ENCODE results near the gene H2BK1.

Gene H2BK1

DNA sequence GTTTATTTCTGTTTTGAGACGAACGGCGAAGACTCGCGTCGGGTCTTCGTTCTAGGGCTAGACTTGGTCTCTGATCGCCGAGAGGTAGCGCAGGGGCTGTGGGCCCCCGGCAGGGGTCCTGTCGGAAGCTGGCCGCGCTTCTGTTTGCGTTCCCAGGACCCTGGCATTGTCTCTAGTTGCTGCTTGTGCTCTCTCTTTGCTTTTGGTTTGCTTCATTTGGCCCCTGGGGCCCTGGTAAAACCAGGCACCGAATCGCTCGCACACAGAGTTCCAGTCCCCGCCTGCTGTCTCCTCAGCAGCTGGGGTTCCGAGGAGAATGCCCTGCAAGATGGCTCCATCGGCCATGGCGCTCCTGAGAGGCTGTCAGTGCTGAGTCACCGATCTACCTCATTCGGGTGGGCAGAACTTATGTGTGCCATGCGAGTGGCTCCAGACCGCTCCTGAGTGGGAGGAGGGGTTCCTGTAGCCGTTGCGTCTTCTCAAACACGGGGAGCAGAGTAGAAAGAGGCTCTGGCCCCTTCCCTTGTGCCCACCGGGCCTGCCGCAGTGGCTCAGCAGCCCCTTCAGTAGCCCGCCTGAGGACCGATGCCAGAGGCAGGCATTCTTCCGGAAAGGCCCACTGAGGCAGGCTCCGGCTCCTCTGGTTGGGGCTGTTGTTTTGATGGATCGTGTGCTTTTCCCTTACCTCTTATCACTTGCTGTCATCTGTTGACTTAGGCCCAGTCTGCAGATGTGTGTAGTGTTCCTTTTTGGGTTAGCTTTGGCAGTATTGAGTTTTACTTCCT is 22.8 kb upstream of the H2BK1 start:
- peak; percentile 53 to 71 for DNase-seq (ENCODE audit: low read depth in 2 of 2, low spot score in 1 of 2)

- peak; percentile 71 to 84 for DNase-seq (ENCODE audit: low read depth in 2 of 2, low spot score in 1 of 2)
These were observed 22.0 kb upstream of the H2BK1 start, which contains the start of gene CHPF2 for GRCh38 chr7:151232091-151232916. Gene CHPF2 (plus strand): TSS chr7:151232483. CDS start chr7:151234012, 1,529 bp downstream.

GRCh38 chr7:151231080-151231479 is 20.8 kb upstream of the H2BK1 start:
- DNase-seq (ENCODE audit: low read depth in 2 of 2, low spot score in 1 of 2) = no peak

DNA sequence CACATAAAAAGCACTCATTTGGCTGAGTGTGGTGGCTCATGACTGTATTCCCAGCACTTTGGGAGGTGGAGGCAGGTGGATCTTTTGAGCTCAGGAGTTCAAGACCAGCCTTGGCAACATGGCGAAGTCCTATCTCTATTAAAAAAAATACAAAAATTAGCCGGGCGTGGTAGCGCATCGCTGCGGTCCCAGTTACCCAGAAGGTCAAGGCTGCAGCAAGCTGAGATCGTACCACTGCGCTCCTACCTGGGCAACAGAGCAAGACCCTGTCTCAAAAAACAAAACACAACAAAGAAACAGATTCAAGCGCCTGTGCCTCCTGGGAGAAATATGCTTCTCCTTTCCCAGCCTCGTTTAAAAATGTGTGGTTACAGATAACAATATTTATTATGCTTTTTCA is 19.0 kb upstream of the H2BK1 start:
- DNase-seq (ENCODE audit: low read depth in 2 of 2, low spot score in 1 of 2) = no peak

GRCh38 chr7:151228024-151228866 is 18.0 kb upstream of the H2BK1 start:
- DNase-seq (ENCODE audit: low read depth in 2 of 2, low spot score in 1 of 2) = no peak

GRCh38 chr7:151226875-151227782 is 16.8 kb upstream of the H2BK1 start, which contains the start of gene ABCF2:
Gene ABCF2 (minus strand): TSS chr7:151227205. CDS start chr7:151226458, 747 bp downstream.
- peak; percentile 98 for DNase-seq (ENCODE audit: low read depth in 2 of 2, low spot score in 1 of 2)

DNA sequence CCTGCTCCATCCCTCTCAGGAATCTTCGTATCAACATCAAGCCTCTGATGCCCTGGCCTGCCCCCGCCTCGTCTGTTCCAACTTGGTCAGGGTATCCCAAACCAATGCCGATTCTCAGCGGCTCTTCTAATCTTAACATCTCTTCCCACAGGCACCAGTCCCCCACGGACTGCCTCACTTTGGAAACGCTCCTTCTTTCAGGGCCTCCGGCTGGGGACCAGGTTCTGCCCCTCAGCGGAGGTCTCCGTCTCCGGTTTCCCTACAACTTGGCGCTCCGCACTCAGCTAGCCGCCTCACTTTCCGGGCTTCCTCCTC is 16.2 kb upstream of the H2BK1 start:
- DNase-seq (ENCODE audit: low read depth in 2 of 2, low spot score in 1 of 2) = no peak

DNA sequence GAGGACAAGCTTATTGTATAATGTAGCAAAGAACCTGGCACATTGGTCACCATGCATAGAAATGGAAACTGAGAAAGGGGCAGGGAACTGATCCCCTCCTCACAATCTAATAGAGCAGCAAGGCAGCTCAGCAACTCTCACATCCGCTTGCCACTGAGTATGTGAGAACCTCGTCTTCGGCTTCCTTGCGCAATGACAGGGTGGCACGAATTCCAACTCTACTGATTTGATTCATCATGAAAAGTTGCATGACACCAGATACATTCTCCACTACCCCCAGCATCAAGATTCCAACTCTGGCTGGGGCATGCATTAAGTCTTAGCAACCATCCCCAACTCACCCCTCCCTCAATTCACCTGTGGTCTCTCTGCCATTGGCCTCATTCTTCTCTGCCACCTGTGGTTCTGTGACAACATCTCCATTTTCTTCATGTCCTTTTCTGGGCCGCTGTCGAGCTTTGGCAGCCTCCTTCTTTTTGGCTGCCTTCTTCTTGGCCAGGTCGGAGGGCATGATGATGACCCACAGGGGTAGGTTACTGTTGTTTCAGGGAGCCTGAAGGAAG is 15.7 kb upstream of the H2BK1 start:
- no peak for DNase-seq (ENCODE audit: low read depth in 2 of 2, low spot score in 1 of 2)

GRCh38 chr7:151223728-151224127 is 13.4 kb upstream of the H2BK1 start:
- DNase-seq (ENCODE audit: low read depth in 2 of 2, low spot score in 1 of 2) = no peak

DNA sequence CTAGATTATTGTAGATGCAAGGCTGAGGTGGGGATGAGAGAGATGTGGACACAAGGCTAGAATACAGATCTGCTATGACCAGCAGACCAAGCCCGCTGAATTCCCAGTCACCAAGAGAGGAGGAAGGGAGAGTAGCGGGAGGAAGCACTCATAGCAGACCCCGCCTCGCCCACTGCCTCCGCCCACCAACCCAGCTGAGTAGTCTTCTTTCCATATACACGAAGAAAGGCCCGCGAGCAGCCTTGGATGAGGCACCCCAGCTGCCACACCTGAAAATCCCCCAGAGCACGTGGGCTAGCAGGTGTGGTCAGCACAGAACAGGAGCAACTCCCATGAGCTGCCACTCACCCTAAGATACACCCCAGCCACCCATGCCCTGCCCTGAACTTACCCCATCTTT is 7.9 kb upstream of the H2BK1 start:
- DNase-seq (ENCODE audit: low read depth in 2 of 2, low spot score in 1 of 2) = no peak

- DNase-seq (ENCODE audit: low read depth in 2 of 2, low spot score in 1 of 2) = no peak
These were observed 5.1 kb upstream of the H2BK1 start for GRCh38 chr7:151215396-151215795.

DNA sequence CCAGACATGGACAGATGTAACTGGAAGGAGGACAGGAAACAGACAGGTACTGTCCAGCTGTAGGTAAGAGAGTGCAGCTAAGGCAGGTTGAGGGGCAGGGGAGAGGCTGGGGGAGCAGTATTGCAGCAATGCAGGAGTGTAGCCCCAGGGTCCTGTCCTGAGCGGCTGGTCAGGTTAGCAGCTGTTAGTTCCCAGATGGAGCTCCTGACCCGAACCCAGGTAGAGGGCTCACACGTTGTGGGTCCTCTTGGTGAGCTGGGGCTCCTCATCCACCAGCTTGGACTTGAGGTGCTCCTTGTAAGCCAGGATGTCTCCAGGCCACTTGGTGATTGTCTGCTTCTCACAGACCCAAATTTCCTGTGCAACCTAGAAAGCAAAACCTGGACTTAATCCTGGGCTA is 3.5 kb upstream of the H2BK1 start:
- DNase-seq (ENCODE audit: low read depth in 2 of 2, low spot score in 1 of 2) = no peak

DNA sequence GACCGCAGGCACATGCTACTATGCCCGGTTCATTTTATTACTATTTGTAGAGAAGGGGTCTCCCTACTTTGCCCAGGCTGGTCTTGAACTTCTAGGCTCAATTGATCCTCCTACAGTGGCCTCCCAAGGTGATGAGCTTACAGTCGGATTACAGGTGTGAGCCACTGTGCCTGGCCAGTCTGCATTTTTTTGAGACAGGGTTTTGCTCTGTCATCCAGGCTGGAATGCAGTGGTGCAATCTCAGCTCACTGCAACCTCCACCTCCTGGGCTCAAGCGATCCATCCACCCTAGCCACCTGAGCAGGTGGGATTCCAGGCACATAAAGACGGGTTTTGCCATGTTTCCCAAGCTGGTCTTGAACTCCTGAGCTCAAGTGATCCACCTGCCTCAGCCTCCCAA is 2.3 kb upstream of the H2BK1 start:
- no peak for DNase-seq (ENCODE audit: low read depth in 2 of 2, low spot score in 1 of 2)

DNA sequence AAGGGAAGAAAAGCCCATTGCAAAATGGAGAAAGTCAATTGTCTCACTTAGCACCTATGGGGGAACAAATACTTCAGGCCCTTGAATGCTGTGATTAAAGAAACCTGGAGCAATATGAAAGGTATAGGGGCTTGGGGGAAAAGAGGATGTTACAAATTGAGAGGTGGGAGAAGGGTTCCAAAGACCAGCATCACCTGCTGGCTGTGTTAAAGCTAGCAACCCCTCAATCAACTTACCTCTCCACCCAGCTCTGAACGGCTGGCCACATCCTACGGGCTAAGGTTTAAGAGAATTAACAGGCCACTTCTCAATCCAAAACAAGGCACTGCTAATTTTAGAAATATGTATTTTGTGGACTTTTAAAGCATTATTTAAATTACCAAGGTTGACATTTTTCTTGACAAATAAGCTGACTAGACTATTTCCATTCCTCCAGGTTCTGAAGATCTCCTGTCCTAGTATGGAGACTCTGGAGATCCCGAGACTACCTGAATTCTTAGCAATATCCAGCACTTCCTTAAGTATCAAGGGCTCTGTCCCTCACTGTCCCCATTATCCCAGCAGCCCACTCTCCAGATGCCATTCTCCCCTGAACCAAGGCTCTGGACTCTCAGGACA is 976 bp upstream of the H2BK1 start:
- DNase-seq (ENCODE audit: low read depth in 2 of 2, low spot score in 1 of 2) = no peak

GRCh38 chr7:151209588-151209987 is 700 bp downstream of the H2BK1 start:
- no peak for DNase-seq (ENCODE audit: low read depth in 2 of 2, low spot score in 1 of 2)

DNA sequence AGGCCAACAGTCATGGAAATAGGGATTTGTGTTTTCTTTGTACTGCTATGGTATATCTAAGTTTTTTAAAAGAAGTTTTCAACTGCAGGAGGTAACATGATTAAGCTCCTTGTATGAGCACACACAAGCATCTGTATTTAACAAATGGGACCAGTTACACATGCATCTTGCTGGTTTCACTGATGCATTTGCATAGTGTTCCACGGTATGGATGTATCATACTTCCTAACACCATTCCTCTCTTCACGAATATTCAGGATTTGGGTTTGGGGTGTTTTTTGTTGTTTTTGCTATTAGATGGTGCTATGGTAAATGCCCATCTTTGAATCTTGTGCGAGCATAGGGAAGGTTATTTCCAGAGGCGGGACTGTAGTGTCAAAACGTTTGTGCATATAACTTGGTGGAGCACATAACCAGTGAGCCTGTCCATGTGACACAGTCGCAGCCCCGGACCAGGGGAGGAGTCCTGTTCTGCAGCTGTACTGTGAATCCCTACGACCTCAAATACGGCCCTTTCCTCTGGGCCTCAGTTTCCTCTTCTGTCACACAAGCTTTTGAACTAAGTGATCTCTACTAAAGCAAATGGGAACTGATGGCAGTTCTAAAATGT is 1.9 kb downstream of the H2BK1 start:
- no peak for DNase-seq (ENCODE audit: low read depth in 2 of 2, low spot score in 1 of 2)

DNA sequence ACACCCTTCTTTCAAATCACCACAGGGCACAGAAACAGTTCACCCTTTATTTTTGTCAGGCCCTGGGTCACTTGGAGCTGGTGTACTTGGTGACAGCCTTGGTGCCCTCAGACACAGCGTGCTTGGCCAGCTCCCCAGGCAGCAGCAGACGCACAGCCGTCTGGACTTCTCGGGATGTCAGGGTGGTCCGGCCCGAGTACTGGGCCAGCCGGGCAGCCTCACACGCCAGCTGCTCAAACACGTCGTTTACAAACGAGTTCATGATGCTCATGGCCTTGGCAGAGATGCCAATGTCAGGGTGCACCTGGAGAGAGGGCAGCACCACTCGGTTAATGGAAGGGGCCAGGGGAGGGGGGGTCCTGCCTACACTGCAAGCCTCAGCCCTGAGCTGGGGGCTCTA is 2.5 kb downstream of the H2BK1 start:
- DNase-seq (ENCODE audit: low read depth in 2 of 2, low spot score in 1 of 2) = no peak

GRCh38 chr7:151207315-151207714 is 3.0 kb downstream of the H2BK1 start:
- no peak for DNase-seq (ENCODE audit: low read depth in 2 of 2, low spot score in 1 of 2)

- no peak for DNase-seq (ENCODE audit: low read depth in 2 of 2, low spot score in 1 of 2)
These were observed 3.4 kb downstream of the H2BK1 start for GRCh38 chr7:151206914-151207313.
